CD4-positive, CD25-positive, alpha-beta regulatory T cell (primary cell): ENCODE measurements around the gene RDH8. TPM values are rescaled to one million over a fixed set of nuclear protein-coding genes. Genes with fewer than 3 reads are reported as not detected.

Experiments
- ATAC-seq, 2 donors: fragments of 150-1000 bp; cut with Tn5 transposase; one replicate each; pipeline ENCODE4 v1.10.0; 2021; ENCODE audit warnings: low read depth in 2 of 2, moderate number of reproducible peaks in 2 of 2, moderate library complexity in 1 of 2
- DNase-seq, 3 donors: peaks; one replicate each; pipeline versions ENCODE4 v3.0.0 to v3.0.0-alpha.2; 2012 to 2022; ENCODE audit warnings: mixed read lengths in 1 of 3
- H3K27ac ChIP-seq: one replicate; pipeline ENCODE4 v1.7.0; 2013; ENCODE audit warnings: mild to moderate bottlenecking, low read length; ENCODE audit not compliant: insufficient read depth, poor library complexity, severe bottlenecking
- H3K27me3 ChIP-seq: one replicate; pipeline ENCODE4 v1.7.0; 2013; ENCODE audit warnings: low read length; ENCODE audit not compliant: control insufficient read depth, insufficient read depth
- H3K36me3 ChIP-seq: one replicate; pipeline ENCODE4 v1.7.0; 2013; ENCODE audit warnings: mild to moderate bottlenecking, low read length, moderate library complexity; ENCODE audit not compliant: control insufficient read depth, insufficient read depth
- H3K4me1 ChIP-seq: 2 replicates; pipeline ENCODE4 v1.7.0; 2013; ENCODE audit warnings: mild to moderate bottlenecking, low read length; ENCODE audit not compliant: insufficient read depth, control insufficient read depth, poor library complexity, severe bottlenecking
- H3K4me3 ChIP-seq: one replicate; pipeline ENCODE4 v1.7.0; 2013; ENCODE audit warnings: low read depth, mild to moderate bottlenecking, low read length, moderate library complexity
- H3K9me3 ChIP-seq, 2 experiments: 1 replicate in 1 of 2; 2 replicates in 1 of 2; pipeline ENCODE4 v1.7.0; 2013; ENCODE audit warnings: low read length in 2 of 2, mild to moderate bottlenecking in 1 of 2, moderate library complexity in 1 of 2; ENCODE audit not compliant: control insufficient read depth in 2 of 2
- H3K27ac Mint-ChIP-seq, 3 donors: one replicate each; pipeline ENCODE4 v1.8.0; 2020 to 2022; ENCODE audit warnings: mild to moderate bottlenecking in 3 of 3, mixed read lengths in 3 of 3, moderate library complexity in 2 of 3
- H3K27me3 Mint-ChIP-seq: one replicate; pipeline ENCODE4 v1.8.0; 2022; ENCODE audit warnings: mild to moderate bottlenecking, mixed read lengths
- H3K36me3 Mint-ChIP-seq: one replicate; pipeline ENCODE4 v1.8.0; 2020; ENCODE audit warnings: mixed read lengths
- H3K4me1 Mint-ChIP-seq, 4 donors: one replicate each; pipeline ENCODE4 v1.8.0; 2020 to 2022; ENCODE audit warnings: mixed read lengths in 4 of 4, mild to moderate bottlenecking in 1 of 4
- H3K4me3 Mint-ChIP-seq, 4 donors: one replicate each; pipeline ENCODE4 v1.8.0; 2020 to 2022; ENCODE audit warnings: mild to moderate bottlenecking in 4 of 4, mixed read lengths in 4 of 4, moderate library complexity in 3 of 4
- H3K9me3 Mint-ChIP-seq, 7 donors: one replicate each; pipeline ENCODE4 v1.8.0; 2020 to 2022; ENCODE audit warnings: mixed read lengths in 7 of 7, mild to moderate bottlenecking in 3 of 7, moderate library complexity in 2 of 7
- polyA plus RNA-seq, 4 donors: library from polyadenylated mRNA; unstranded; fragments of 300-500 nt; fragmentation: Illumina TruSeq; gene quantifications; one replicate each; pipeline ENCODE4 v1.2.3, GENCODE V29; 2021
- total RNA-seq: library from RNA; stranded (reverse); gene quantifications from one replicate; pipeline ENCODE4 v1.2.3, GENCODE V29; 2022

Gene RDH8
- total and polyA plus RNA-seq, 5 donors from 2014 or later = not detected

DNA sequence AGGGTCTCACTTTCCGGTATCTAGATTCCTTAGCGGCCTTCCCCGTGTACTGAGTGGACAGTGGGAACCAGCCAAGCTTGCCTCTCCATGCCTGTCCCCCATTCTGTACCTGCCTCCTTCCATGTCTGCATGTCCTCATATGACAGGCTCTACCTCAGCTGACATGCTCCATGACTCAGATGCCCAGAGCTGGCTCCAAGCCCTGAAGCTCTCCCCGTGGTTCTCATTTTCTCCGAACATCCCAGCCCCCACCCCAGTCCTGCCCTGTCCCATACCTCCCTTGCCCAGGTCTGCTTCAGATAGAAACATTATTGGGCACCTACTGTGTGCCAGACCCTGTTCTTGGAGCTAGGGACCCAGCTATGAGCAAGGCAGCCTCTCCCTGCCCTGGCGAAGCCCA, 55.8 kb downstream of the RDH8 start:
- Histone ChIP-seq H3K27me3 (no peaks in the 10 kb centered on the region), H3K4me1 (no peaks in the 10 kb centered on the region), H3K27ac (no peak overlapping the region), H3K36me3 (no peaks in the 10 kb centered on the region), H3K4me3 (no peak overlapping the region), H3K9me3 (peaks cover 3 to 5% of the 10 kb centered on the region in 2 experiments)
- Mint-ChIP-seq H3K4me3 (no peak overlapping the region), H3K27me3 (peaks cover 1% of the 10 kb centered on the region), H3K9me3 (peaks cover 0 to 8% (median under 1%) of the 10 kb centered on the region in 7 donors), H3K27ac (peak overlapping the region in 2 of 3 donors; percentile 32 to 52), H3K36me3 (no peaks in the 10 kb centered on the region), H3K4me1 (peaks cover 0 to 5% (median 2%) of the 10 kb centered on the region in 4 donors)
- ATAC-seq = no peak
- no peak for DNase-seq

DNA sequence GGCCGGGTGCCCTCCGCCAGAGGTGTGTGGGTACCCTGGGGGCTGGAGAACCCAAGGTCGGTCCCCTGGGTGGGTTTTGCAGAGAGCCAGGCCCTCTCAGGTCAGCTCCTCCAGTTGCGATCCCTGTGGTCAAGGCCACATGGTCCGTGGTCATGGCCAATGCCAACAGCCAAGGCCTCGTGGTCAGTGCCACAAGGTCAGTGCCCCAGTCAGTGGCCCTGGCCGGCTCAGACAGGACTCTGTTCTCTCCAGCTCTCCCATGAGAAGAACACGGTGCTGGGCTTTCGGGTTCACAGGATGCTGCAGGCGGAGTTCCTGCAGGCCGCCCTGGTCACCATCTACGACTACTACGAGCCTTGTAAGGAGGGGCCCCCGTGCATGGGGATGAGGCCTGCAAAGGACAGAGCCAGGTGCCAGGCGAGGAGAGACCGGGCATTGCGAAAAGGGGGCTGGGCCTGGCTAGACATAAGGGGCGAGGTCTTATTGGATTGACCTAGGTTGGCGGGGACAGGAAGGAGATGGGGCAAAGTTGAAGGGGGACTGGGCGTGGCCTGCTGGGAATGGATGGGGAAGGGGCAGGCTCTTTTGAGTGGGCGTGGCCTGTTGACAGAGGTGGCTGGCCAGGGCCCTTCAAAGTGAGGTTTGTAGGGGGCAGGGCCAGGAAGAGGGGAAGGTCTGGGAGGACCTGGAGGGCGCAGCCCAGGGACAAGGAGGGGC, 57.6 kb downstream of the RDH8 start:
- Mint-ChIP-seq H3K9me3 (peaks cover 0 to 10% (median 1%) of the 10 kb centered on the region in 7 donors), H3K27me3 (no peaks in the 10 kb centered on the region)
- no peak for ATAC-seq

More for the DNA sequence above, 57.6 kb downstream of the RDH8 start:
- Histone ChIP-seq H3K27ac (no peak overlapping the region), H3K4me3 (no peak overlapping the region), H3K4me1 (no peaks in the 10 kb centered on the region), H3K36me3 (no peaks in the 10 kb centered on the region), H3K27me3 (no peaks in the 10 kb centered on the region), H3K9me3 (peaks cover 5 to 7% of the 10 kb centered on the region in 2 experiments)
- Mint-ChIP-seq H3K27ac (no peak overlapping the region), H3K4me3 (no peak overlapping the region), H3K4me1 (peaks cover 0 to 5% (median 2%) of the 10 kb centered on the region in 4 donors), H3K36me3 (no peaks in the 10 kb centered on the region)
- no peak for DNase-seq

Other genes with a start within 250 kb of the RDH8 start
- 8.4 TPM for gene ZNF846, start 244.7 kb upstream of the RDH8 start, total RNA-seq
- gene ZNF846, start 244.7 kb upstream of the RDH8 start, polyA plus RNA-seq = 1 to 10 TPM; 3.6 to 6.4 (median 3.9) TPM
- 34.8 TPM for gene FBXL12, start 194.4 kb upstream of the RDH8 start, total RNA-seq
- 10 to 100 TPM in 1 of 4 donors, 1 to 10 TPM in 3; 7.8 to 15.9 (median 9.5) TPM for gene FBXL12, start 194.4 kb upstream of the RDH8 start, polyA plus RNA-seq
- gene UBL5, start 185.6 kb upstream of the RDH8 start, total RNA-seq = 234 TPM
- gene UBL5, start 185.6 kb upstream of the RDH8 start, polyA plus RNA-seq = 100 to 1,000 TPM; 786 to 952 (median 832) TPM
- 72.0 TPM for gene PIN1, start 178.2 kb upstream of the RDH8 start, total RNA-seq
- 100 to 1,000 TPM in 3 of 4 donors, 10 to 100 TPM in 1; 87.9 to 135 (median 113) TPM for gene PIN1, start 178.2 kb upstream of the RDH8 start, polyA plus RNA-seq
- 7.7 TPM for gene OLFM2, start 77.0 kb upstream of the RDH8 start, total RNA-seq
- 10 to 100 TPM; 14.2 to 22.4 (median 14.6) TPM for gene OLFM2, start 77.0 kb upstream of the RDH8 start, polyA plus RNA-seq
- gene COL5A3, start 3.0 kb upstream of the RDH8 start, total RNA-seq = 2.1 TPM
- under 1 TPM in 1 of 4 donors, not detected in 3; 0.35 TPM for gene COL5A3, start 3.0 kb upstream of the RDH8 start, polyA plus RNA-seq
- gene SHFL, start 72.8 kb downstream of the RDH8 start, total RNA-seq = 93.2 TPM
- 10 to 100 TPM; 28.0 to 29.4 (median 28.6) TPM for gene SHFL, start 72.8 kb downstream of the RDH8 start, polyA plus RNA-seq
- gene ANGPTL6, start 89.2 kb downstream of the RDH8 start, total RNA-seq = 0.30 TPM
- under 1 TPM; 0.18 to 0.53 (median 0.22) TPM for gene ANGPTL6, start 89.2 kb downstream of the RDH8 start, polyA plus RNA-seq
- 62.2 TPM for gene PPAN, start 92.9 kb downstream of the RDH8 start, total RNA-seq
- gene PPAN, start 92.9 kb downstream of the RDH8 start, polyA plus RNA-seq = 10 to 100 TPM; 14.1 to 29.2 (median 21.7) TPM
- 23.0 TPM for gene P2RY11, start 98.2 kb downstream of the RDH8 start, total RNA-seq
- gene P2RY11, start 98.2 kb downstream of the RDH8 start, polyA plus RNA-seq = 1 to 10 TPM in 3 of 4 donors, under 1 TPM in 1; 0.64 to 2.2 (median 1.6) TPM
- gene EIF3G, start 106.4 kb downstream of the RDH8 start, total RNA-seq = 328 TPM
- 100 to 1,000 TPM; 243 to 257 (median 253) TPM for gene EIF3G, start 106.4 kb downstream of the RDH8 start, polyA plus RNA-seq
- 259 TPM for gene DNMT1, start 181.5 kb downstream of the RDH8 start, total RNA-seq
- 100 to 1,000 TPM in 1 of 4 donors, 10 to 100 TPM in 3; 78.8 to 103 (median 97.6) TPM for gene DNMT1, start 181.5 kb downstream of the RDH8 start, polyA plus RNA-seq
- gene S1PR2, start 217.8 kb downstream of the RDH8 start, total RNA-seq = 20.9 TPM
- gene S1PR2, start 217.8 kb downstream of the RDH8 start, polyA plus RNA-seq = 1 to 10 TPM; 2.9 to 3.8 (median 3.2) TPM
- 37.0 TPM for gene MRPL4, start 238.7 kb downstream of the RDH8 start, total RNA-seq
- gene MRPL4, start 238.7 kb downstream of the RDH8 start, polyA plus RNA-seq = 10 to 100 TPM; 24.9 to 36.6 (median 32.4) TPM